Muscle of arm (tissue), 12 donors: Measurements from ENCODE around the gene XXYLT1. TPM values are rescaled to one million over a fixed set of nuclear protein-coding genes. Genes with fewer than 3 reads are reported as not detected.

Experiments
- DNase-seq: peaks from one replicate; pipeline ENCODE4 v3.0.0-alpha.2; 2013
- polyA plus RNA-seq, 12 donors: library from polyadenylated mRNA; unstranded; fragments of 120-200 nt; gene quantifications; one replicate each; pipeline ENCODE4 v1.2.1, GENCODE V29; 2013; ENCODE audit not compliant: insufficient read length in 12 of 12

Gene XXYLT1
- polyA plus RNA-seq, 12 donors = 11.5 to 29.4 (median 22.3) TPM; not detected in 1

DNA sequence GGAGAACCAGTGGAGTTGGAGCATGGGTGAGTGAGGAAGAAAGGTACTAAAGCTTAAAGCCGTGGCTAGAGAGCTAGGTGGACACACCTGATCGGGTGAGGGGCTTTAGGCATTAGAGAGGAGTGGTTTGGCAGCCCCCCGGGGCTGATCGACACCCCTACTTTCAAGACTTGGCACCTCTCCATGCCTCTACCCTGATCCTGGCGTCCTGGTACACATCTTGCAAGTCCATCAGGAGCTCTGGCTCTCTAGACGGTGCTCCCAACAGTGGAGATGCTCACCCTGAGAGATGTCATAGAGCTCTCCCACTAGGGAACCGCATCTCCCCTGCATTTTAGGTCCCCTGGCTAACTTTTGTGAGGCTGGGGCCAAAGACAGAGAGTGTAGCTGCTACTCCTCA, 98.1 kb downstream of the XXYLT1 start:
- DNase-seq = no peak

DNA sequence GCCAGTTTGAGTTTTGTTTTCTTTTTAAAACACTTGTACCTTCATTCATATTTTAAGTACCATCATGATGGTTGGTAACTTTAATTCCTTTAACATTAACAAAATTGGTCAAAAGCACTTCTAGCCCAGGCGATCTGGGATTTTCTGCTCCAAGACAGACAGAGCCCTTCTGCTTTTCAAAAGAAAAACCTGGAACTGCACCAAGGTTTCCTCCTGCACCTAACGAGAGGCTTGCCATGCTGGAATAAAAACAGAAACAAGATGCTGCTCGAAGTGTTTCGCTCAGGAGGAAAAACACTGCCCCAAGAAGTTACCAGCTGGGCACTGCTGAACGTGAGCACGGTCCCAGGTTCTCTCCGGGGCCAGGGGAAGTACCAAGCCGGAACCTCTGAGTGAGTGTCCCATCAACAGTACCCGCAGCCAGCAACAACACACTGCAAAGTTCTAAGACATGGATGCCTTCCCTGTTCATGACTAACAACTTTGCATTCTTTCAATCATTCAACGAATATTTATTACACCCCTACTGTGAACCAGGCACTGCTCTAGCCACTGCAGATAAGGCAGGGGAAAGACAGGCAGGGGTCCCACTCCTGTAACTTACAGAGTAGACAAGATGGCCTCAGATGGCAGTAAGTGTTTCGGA, 98.8 kb downstream of the XXYLT1 start:
- no peak for DNase-seq

DNA sequence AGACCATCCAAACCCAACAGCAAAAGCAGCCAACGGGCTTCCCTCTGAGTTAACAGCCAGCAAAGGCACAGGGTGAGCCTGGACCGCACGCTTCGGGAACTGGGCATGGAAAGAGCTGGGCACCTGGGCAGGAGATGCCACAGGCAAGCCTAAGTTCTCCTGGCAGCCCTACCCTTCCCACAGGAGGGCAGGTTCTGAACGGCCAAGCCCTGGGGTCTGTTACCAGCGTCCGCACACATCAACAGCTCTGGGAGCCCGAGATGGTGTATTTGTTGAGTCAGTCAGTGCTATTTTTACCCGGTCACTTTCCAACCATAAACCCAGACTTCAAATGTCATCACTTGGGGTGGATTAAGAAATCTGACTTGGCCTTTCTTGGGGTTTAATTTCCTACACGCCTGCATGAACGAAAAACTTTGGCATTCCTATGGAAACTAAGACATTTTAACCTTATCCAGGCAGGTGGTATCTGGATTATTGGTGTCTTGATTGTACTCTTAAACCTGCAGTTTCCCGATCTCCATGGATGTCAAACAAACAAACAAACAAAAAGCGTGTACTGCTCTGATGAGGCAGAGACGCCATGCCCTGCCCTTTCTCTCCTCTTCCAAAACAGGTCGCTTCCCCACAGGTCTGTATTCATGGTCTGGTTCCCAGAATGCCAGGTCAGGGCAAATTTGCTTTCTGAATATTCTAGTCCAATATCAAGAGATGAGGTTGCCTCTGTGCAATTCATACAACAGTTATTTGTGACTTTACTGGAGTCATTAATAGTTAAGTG, 99.7 kb downstream of the XXYLT1 start:
- no peak for DNase-seq

DNA sequence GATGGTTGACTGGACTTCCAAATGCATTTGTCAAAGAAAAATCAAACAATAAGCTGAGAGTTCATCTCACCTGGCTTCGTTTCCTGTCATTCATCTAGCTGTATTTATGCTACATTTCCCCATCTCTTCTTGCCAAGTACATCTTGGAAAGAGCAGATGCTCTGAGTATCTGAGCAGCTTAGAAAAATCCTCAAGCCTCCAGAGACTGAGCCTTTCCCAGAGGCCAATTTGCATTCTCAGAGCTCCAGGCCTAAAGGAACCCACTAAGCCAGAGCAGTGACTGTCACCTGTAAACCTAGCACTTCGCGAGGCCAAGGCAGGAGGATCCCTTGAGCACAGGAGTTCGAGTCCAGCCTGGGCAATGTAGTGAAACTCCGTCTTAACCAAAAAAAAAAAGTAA, 100.5 kb downstream of the XXYLT1 start:
- DNase-seq = no peak

DNA sequence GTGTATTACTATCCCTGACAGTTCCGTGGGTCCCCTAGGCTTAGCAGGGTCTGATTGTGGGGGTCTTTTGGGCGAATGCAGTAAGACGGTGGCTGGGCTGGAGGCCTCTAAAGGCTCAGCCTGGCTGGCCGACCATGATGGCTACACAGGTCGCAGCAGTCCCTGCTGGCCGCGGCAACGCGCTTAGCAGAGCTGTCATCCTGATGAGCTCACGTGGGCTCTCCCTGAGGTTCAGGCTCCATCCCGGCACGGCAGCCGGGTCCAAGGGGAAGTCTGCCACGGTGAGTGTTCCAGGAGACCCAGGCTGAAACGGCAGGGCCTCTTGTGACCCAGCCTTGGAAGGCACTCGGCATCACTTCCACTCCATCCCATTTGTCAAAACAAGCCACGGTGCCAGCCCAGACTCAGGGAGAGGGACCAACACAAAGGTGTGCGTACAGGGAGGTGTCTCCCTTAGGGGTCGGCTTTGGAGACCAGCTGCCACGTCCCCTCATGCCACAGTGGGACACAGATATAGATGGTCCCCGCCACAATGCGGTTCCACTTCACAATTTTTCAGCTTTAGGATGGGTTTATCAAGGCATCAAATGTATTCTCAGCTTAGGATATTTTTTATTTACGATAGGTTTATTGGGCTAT, 101.8 kb downstream of the XXYLT1 start:
- no peak for DNase-seq

DNA sequence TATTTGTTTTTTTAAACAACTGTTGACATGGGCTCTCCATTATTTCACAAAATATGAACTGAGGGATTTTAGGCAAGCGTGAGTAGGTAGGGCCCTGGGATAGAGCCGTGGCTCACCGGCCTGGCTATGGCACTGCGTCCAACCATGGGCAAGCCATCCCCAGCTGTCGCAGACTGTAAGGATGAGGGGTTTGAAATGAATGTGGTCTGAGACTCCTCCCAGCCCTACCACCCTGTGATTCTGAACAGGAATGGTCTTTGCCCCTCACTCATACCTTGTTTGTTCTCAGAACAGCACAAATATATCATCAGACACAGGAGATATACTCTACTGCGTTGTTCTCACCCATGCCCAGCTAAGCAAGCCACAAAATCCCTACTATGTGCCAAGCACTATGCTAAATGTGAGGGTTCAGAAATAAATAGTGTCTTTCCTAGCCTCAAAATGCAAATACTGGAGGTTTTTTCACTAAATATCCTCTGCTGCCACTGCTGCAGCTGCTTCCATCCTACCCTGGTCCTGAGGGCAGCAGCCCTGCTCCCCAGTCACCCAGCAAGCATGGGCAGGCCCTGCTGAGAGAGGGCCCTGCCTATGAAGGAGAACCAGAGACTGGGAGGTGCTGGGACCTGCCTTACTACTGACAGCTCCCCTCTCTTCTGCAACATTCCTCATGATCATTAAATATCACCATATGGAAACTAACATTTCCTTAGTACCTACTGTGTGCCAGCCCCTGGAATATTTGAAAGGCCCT, 102.8 kb downstream of the XXYLT1 start:
- no peak for DNase-seq

DNA sequence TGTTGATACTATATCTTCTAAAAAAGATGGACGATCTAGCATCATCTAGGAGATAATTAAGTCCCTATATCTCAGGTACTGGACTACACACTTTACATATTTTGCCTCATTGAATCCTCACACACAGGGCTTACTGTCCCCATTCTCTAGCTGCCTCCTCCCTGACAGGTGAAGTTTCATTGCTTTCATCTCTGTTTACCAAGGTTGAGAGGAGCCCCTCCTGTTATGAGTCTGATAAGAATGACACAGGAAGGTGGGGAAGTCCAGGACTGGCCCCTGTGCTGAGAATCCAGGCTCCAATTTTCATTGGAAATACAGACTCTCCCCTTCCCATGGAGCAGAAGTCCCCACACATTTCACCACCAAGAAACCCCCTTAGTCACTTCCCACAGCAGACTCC, 105.2 kb downstream of the XXYLT1 start:
- no peak for DNase-seq

DNA sequence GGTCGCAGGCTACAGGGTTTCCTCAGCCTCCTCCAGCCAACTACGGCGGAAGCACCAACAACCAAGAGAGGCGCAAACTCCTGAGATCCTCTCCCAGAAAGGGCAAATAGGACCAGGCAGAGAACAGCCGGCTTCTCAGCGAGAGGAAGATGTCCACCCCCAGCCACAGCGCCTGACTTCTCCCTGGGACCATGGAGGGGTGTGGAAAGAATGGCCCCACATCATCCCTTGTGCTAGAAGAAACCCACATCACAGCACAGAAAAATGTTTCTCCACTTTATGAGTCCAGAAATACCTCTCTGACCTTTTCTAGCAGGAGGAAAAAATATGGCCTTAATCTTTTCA, 105.7 kb downstream of the XXYLT1 start:
- DNase-seq = no peak

DNA sequence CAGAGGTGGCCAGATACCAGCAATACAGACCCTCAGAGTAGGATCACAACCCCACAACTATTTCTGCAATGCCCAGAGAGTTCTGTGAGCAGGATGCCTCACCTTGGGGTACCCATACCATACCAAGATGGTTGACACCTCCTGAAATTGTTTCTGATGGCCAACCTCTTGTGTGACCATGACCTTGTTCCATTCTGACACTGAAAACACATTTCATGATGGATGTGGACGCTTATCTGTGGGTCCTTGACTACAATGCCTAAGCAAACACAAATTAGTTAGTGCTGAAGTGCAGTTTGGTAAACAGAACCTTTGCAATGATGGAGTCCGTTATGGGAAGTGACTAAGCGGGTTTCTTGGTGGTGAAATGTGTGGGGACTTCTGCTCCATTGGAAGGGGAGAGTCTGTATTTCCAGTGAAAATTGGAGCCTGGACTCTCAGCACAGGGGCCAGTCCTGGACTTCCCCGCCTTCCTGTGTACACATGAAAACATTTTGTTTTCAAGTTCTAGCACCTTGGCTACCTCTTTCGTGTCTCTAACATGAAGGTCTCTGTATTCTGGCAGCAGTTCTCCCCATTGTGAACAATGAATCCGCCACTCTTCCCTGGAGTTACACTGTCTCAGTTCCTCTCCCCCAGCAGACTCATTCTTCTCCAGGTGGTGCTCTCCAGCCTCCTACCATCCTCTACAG, 106.2 kb downstream of the XXYLT1 start:
- DNase-seq = no peak

DNA sequence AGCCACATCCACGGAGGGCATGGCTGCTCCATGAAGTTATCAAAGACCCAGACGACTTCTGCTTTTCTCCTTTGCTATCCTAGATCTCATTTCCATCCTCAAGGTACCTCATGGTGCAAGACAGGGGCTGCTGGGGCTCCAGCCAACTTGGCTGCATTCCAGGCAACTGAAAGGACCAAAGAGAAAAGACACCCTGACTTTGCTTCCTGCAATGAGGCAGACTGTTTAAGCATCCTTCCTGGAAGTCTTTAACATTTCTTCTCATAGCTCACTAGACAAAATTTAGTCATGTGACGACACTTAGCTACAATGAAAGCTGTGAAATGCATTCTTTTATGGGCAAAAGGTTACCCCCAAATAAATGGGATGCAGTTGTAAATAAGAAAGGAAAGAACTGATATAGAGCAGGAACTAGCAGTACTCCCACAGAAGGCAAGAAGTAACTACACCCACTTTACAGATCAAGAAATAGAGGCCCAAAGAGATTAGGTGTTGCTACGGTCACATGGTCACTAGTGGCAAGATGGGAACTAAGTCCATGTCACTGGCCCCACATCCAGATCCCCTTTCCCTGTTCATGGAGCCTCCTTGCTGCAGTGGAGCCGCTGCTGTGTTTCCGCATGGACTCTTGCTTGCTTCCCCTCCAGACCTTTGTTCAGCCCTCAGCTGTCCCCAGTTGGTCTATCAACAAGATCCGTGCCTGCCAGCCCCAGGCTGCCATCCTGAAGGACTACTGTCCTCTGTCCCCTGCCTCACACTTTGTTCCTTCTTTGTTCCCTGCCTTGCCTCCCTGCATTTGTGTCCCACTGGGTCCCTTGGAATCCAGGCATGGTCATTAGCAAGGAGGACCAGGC, 107.0 kb downstream of the XXYLT1 start:
- no peak for DNase-seq

DNA sequence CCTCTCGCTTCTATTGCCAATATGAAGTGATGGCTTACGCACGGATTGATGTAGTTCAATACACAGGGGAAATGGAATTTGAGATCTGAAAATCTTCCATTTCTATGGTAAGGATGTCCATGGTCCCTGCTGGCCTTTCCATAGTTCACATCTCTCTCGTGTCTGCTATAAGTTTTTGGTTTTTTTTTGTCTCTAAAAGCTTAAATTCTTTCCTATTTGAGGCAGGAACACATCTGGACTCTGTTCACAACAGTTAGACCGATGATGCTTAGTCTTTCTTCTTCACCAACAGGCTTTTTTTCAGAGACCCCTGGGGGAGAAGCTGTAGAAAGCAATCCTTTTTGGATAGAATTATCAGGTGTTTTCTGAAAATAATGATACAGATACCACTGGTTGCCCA, 108.1 kb downstream of the XXYLT1 start:
- no peak for DNase-seq

DNA sequence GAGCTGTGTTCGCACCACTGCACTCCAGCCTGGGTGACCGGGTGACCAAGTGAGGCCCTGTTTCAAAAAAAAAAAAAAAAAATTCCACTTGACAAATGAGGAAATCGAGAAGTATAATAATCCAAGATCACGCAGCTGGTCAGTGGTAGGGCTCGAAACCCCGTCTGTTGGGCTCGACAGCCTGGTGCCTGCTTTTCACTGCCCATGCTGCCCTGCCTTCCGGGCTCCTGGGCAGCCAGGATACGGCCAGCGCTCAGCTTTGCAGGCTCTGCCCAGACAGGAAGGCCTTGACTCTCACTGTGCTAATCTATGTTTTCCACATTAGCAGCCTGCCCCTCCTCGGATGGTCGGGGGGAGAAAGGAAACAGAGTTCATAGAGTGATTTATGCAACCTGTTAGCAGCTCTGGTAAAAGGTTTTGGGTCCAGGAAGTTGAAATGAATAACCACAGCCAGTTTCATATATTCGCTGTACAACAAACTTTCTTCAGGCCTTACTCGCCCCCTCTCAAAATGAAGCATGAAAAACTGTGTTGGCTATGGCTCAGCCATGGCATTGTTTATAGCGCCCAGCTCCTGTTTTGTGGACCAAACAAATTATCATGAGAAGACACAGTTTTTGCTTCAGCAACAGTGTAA, 108.8 kb downstream of the XXYLT1 start:
- DNase-seq = no peak

DNA sequence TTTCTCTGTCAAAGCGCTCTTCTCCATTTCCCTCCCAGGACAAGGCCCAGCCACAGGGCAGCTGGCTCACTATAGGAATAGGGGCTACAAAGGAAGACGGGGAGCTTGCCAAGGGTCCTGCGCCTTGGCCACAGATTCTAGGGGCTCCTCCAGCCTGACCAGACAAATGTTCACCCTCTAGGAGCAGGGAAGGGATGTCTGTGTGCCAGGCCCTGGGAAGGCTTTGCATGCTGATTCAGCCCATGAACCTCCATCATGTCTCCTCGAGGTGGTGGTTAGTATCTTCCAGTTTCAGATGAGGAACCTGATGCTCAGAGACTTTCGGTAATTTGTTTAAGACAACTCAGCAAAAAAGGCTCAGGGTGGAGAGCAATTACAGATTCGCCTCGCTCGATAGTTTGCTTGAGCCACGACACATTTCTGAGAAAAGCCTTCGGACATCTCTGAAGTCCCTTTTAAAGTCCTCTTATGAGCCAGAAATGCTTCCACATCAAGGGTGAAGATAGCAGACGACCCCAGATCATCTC, 110.0 kb downstream of the XXYLT1 start:
- no peak for DNase-seq

DNA sequence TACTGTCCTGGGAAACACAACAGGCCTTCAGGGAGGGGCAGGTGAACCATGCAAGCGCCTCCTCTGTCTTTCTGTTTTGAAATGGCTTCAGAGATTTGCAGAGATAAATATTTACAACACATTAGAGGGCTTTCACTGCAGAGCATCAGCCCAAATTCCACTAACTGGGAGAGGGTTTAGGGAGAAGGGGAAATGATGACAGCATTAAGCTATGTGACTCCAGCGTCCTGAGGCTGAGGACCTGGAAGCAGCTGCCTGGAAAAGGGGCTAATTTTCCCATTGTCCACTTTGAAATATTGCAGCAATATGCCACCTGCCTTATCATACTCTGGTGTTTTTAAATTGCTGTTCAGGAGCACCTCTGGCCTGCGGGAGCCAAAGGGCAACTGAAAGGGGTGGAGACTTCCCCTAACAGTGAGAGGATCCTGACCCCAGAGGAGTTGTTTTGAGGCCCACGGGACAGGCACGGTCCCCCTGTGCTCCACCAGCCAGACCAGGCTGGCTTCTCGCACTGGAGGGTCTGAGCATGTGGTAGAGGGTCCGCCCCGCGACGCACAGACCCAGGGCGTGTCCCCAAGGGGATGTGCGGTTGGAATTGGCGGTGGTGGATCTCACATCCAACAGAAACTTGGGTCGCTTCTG, 110.6 kb downstream of the XXYLT1 start:
- no peak for DNase-seq

DNA sequence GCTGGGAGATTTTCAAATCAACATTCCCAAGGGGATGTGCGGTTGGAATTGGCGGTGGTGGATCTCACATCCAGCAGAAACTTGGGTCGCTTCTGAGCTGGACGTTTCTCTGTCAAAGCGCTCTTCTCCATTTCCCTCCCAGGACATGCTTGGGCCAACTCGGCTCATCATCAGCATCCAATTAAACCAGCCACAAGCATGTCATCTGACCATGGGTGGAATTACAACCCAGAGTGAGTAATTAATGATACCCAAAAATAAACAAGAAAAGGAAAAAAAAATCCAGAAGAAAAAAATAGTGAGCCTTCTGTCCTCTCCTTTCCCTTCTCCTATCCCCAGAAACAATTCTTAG, 111.2 kb downstream of the XXYLT1 start:
- no peak for DNase-seq

DNA sequence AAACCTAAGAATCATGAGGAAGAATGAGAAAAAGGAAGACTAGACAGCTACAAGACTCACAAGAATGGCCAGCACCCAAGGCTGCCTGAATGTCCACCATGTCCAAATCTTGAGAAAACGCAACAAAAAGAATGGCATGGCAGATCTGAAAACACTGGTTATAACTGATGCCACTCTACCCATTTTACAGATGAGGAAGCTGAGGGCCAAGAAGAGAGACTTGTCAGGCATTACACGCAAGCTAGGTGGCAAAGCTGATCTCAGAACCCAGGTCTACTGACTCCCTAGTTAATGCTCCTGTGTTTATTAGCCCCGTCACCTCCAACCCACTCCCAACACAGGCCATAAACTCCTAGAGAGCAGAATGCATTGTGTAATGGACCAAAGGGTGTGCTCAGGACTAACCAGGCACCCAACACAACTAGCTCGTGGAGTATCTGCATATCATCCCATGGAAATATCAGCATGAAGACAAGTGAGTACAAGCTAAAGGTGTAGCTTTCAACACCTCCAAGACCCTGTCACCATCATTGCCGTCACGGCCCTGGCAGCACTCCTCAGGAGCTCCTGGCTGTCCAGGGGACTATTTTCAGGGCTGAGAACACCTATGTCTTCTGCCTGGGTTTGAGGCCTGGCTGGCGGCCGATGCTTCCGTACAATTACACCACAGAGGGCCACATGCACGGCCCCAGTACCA, 111.7 kb downstream of the XXYLT1 start:
- DNase-seq = no peak

DNA sequence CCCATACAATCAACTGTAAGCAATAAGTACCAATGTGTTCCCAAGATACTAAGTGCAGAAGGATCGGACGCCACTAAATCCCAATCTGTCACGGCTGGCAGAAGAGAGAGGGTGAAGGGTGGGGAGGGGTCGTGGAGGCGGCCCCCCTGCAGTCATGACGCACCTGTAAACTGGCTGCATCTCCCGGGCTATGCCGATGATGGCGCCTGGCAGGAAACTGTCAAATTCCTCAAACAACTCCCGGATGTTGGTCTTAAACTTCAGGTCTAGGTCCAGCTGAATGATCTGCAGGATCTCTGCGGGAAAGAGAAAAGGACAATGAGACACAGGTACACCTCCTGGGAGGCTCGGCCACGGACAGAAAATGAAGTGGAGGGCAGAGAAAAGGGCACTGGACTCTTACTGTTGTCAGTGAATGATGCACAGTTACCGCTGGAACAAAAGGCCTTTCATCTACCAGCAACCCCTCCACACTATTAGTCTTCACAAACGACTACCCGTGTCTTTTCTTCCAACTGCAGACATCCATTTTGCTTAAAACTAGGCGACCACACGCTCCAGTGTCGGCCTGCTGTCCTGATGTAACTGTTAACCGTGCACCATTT, 114.6 kb downstream of the XXYLT1 start:
- DNase-seq = no peak

DNA sequence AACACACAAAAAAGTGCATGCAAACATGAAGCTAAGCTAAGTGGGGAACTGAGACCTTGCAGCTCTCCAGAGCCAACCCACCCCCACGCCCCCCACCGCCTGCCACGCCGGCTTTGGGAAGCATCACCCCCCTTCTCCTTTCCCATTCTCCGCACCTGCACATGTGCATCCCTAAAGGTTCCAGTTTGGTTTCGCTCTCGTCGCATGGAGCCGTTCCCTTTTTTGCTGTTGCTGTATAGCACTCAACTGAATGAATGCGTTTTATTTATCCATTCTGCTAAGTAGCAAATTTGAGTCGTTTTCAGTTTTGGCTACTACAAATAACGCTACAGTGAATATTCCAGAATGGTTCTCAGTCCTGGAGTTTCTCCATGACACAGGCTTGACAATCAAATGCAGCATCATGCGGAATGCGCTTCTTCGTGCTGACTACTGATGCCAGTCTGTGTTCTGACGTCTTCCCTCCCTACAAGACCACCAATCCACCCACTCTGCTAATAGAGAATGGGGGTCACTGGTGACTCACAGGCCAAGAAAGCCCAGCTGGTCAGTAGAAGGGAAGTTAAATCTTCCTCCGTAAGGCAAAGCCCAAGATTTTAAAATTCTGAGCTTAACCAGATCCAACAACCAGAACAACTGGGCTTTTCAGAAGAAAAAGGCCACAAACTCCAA, 115.3 kb downstream of the XXYLT1 start:
- no peak for DNase-seq
